ENCODE results near the gene TBC1D14. TPM values are rescaled to one million over a fixed set of nuclear protein-coding genes. Genes with fewer than 3 reads are reported as not detected.

The TBC1D14 gene
- total RNA-seq, 1 experiment from 2014 or later: 54.0 TPM

DNA sequence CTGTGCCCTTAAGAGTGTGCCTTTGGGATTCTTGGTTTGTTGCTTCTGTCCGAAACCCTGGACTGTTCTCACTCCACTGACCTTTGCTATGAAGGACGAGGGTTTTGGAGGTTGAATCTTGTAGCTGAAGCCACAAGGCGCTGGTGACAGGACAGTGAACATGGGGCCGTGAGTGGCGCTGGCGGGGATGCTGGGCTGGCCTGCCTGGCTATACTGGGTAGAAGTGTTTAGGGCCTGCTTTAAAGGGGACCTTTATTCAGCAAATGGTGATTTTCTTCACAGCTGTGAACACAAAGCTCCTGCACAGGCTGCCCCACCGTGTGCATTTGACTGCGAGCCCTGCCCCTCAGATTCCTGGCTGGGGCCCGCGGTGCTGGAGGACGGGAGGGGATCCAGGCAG is 106.5 kb downstream of the TBC1D14 start:
- Histone ChIP-seq H3K9me3 (no peaks in the 10 kb centered on the region), H3K4me1 (peaks cover 6% of the 10 kb centered on the region), H3K4me3 (ENCODE audit: low read depth, low read length) (no peak overlapping the region), H3K27me3 (replicated peaks; ENCODE audit: control insufficient read depth, insufficient read depth, low read length) (no peaks in the 10 kb centered on the region), H3K36me3 (ENCODE audit: control insufficient read depth, insufficient read depth, low read length) (peaks cover 4% of the 10 kb centered on the region; the same call in 1 of the 2 replicates)
- Mint-ChIP-seq H3K4me3 (ENCODE audit: unreplicated experiment) (no peak overlapping the region), H3K36me3 (ENCODE audit: insufficient read depth, unreplicated experiment) (peaks cover 89% of the 10 kb centered on the region), H3K9me3 (ENCODE audit: unreplicated experiment) (no peaks in the 10 kb centered on the region), H3K27ac (ENCODE audit: unreplicated experiment) (no peak overlapping the region), H3K27me3 (ENCODE audit: insufficient read depth, unreplicated experiment) (no peaks in the 10 kb centered on the region), H3K4me1 (ENCODE audit: low read depth, unreplicated experiment) (peaks cover 17% of the 10 kb centered on the region)
- no TSS peak for BruUV-seq (replicated peaks)
- CTCF ChIA-PET: interaction anchor here (1.0 kb wide), 1 partner anchor 9 kb away, joined by 3 read pairs; no protein-coding TSS in a partner anchor
- DNase-seq: no peak
- POLR2A ChIA-PET: interaction anchor here (0.9 kb wide), 1 partner anchor 29 kb away, joined by 3 read pairs; no protein-coding TSS in a partner anchor
- intact Hi-C loops (cut with micrococcal nuclease; ENCODE audit: unreplicated experiment): no loop called here
- TF ChIP-seq, protein P1, sequence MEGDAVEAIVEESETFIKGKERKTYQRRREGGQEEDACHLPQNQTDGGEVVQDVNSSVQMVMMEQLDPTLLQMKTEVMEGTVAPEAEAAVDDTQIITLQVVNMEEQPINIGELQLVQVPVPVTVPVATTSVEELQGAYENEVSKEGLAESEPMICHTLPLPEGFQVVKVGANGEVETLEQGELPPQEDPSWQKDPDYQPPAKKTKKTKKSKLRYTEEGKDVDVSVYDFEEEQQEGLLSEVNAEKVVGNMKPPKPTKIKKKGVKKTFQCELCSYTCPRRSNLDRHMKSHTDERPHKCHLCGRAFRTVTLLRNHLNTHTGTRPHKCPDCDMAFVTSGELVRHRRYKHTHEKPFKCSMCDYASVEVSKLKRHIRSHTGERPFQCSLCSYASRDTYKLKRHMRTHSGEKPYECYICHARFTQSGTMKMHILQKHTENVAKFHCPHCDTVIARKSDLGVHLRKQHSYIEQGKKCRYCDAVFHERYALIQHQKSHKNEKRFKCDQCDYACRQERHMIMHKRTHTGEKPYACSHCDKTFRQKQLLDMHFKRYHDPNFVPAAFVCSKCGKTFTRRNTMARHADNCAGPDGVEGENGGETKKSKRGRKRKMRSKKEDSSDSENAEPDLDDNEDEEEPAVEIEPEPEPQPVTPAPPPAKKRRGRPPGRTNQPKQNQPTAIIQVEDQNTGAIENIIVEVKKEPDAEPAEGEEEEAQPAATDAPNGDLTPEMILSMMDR (IDR thresholded peaks at IDR 0.05; ENCODE audit: insufficient read depth in 1 of 2, low read depth in 1 of 2, low read length in 1 of 2, severe bottlenecking in 1 of 2, unreplicated experiment in 1 of 2): no peak

DNA sequence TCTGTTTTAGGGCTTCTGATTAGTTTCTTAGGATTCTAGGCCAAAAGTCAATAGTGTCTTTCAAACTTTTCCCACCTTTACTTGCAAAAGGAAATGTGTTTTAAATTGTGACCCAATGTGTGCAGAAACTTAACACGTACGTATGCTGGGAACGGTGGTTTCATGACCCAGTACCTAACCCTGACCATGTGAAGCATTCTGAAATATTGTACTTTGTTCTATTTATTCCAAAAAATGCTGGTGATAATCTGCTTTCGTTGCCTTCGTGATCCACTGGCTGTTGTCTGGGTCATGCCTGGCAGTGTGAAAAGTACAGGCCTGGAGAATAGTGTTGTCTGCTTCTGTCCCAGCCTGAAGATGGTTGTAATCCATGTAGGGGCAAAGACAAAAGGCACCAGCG is 106.9 kb downstream of the TBC1D14 start:
- TF ChIP-seq, protein P1 (IDR thresholded peaks at IDR 0.05; ENCODE audit: insufficient read depth in 1 of 2, low read depth in 1 of 2, low read length in 1 of 2, severe bottlenecking in 1 of 2, unreplicated experiment in 1 of 2): no peak
- Mint-ChIP-seq H3K36me3 (ENCODE audit: insufficient read depth, unreplicated experiment) (peaks cover 86% of the 10 kb centered on the region), H3K27ac (ENCODE audit: unreplicated experiment) (no peak overlapping the region), H3K4me3 (ENCODE audit: unreplicated experiment) (no peak overlapping the region), H3K27me3 (ENCODE audit: insufficient read depth, unreplicated experiment) (no peaks in the 10 kb centered on the region), H3K4me1 (ENCODE audit: low read depth, unreplicated experiment) (peaks cover 20% of the 10 kb centered on the region), H3K9me3 (ENCODE audit: unreplicated experiment) (no peaks in the 10 kb centered on the region)
- H3K27me3 ChIP-seq (replicated peaks; ENCODE audit: control insufficient read depth, insufficient read depth, low read length): no peaks in the 10 kb centered on the region
- no TSS peak for BruUV-seq (replicated peaks)
- H3K4me1 ChIP-seq: peaks cover 9% of the 10 kb centered on the region
- CTCF ChIA-PET: interaction anchor here (1.0 kb wide), 1 partner anchor 9 kb away, joined by 3 read pairs; no protein-coding TSS in a partner anchor
- no peaks in the 10 kb centered on the region for H3K9me3 ChIP-seq
- no peak for DNase-seq
- POLR2A ChIA-PET: interaction anchor here (0.9 kb wide), 1 partner anchor 29 kb away, joined by 3 read pairs; no protein-coding TSS in a partner anchor
- H3K4me3 ChIP-seq (ENCODE audit: low read depth, low read length): no peak overlapping the region
- peaks cover 2% of the 10 kb centered on the region; the same call in 1 of the 2 replicates for H3K36me3 ChIP-seq (ENCODE audit: control insufficient read depth, insufficient read depth, low read length)
- intact Hi-C loops (cut with micrococcal nuclease; ENCODE audit: unreplicated experiment): no loop called here

DNA sequence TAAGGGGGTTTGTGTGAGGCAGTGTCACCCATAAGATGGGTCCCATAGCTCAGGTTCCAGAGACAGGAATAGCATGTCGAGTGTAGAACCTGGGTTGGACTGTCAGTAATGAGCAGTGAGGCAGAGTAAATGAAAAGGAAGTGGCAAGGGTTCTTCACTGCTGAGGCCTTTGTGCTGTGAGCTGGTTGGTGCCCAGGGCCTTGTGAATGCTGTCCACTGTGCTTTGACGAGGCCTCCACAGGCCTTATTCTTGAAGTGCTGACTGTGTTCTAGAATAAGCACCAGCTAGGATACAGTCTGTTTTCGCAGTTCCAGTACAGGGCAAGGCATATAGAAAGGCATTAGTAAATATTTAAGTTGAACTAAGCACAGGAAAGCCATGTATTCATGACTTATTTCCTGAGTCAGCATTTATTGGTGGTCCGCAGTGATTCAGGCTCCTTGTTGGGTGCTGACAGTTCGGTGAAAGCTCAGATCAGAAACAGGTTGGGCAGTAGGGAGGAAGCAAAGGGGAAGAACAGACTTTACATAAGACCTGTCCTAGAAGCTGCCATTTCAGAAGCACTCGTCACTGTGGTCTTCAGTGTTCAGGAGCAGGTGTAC is 107.9 kb downstream of the TBC1D14 start:
- peaks cover 28% of the 10 kb centered on the region for H3K4me1 Mint-ChIP-seq (ENCODE audit: low read depth, unreplicated experiment)
- Histone ChIP-seq H3K27me3 (replicated peaks; ENCODE audit: control insufficient read depth, insufficient read depth, low read length) (no peaks in the 10 kb centered on the region), H3K4me3 (ENCODE audit: low read depth, low read length) (no peak overlapping the region), H3K4me1 (peaks cover 19% of the 10 kb centered on the region), H3K9me3 (no peaks in the 10 kb centered on the region), H3K36me3 (ENCODE audit: control insufficient read depth, insufficient read depth, low read length) (peaks cover 2% of the 10 kb centered on the region; the same call in 1 of the 2 replicates)
- H3K9me3 Mint-ChIP-seq (ENCODE audit: unreplicated experiment): no peaks in the 10 kb centered on the region
- POLR2A ChIA-PET: interaction anchor here (0.5 kb wide), 1 partner anchor 246 kb away, joined by 3 read pairs; no protein-coding TSS in a partner anchor
- no peak overlapping the region for H3K27ac Mint-ChIP-seq (ENCODE audit: unreplicated experiment)
- peaks cover 85% of the 10 kb centered on the region for H3K36me3 Mint-ChIP-seq (ENCODE audit: insufficient read depth, unreplicated experiment)
- no peak overlapping the region for H3K4me3 Mint-ChIP-seq (ENCODE audit: unreplicated experiment)
- intact Hi-C loops (cut with micrococcal nuclease; ENCODE audit: unreplicated experiment): no loop called here
- no TSS peak for BruUV-seq (replicated peaks)
- TF ChIP-seq, protein P1 (IDR thresholded peaks at IDR 0.05; ENCODE audit: insufficient read depth in 1 of 2, low read depth in 1 of 2, low read length in 1 of 2, severe bottlenecking in 1 of 2, unreplicated experiment in 1 of 2): no peak
- CTCF ChIA-PET: interaction anchor here (0.7 kb wide), 1 partner anchor 39 kb away, joined by 3 read pairs; no protein-coding TSS in a partner anchor
- no peaks in the 10 kb centered on the region for H3K27me3 Mint-ChIP-seq (ENCODE audit: insufficient read depth, unreplicated experiment)
- DNase-seq: no peak
